OCI-LY3 (cell line): ENCODE results near the gene FRMD4A.

Experiments used
- H2AFZ ChIP-seq: fragments of 200-600, 300-600 bp; shearing (Covaris generic); 2 replicates; pipeline ENCODE4 v1.6.0; 2014; ENCODE audit warnings: antibody characterized with exemption, low read depth, low read length
- H3K27ac ChIP-seq: fragments of 200-600, 300-600 bp; sonication (generic); 2 replicates; pipeline ENCODE4 v1.5.1; 2014; ENCODE audit warnings: mild to moderate bottlenecking, low read length, moderate library complexity, mixed read lengths
- H3K27me3 ChIP-seq: fragments of 200-600, 300-600 bp; sonication (generic); 2 replicates; pipeline ENCODE4 v1.6.1; 2014; ENCODE audit warnings: low read depth, low read length, mixed read lengths
- H3K36me3 ChIP-seq: fragments of 200-600, 300-600 bp; sonication (generic); replicated peaks from 2 replicates; pipeline ENCODE3; 2014; ENCODE audit warnings: low read depth, low read length, mixed read lengths
- H3K4me1 ChIP-seq: fragments of 300-600, 200-600 bp; sonication (generic); 2 replicates; pipeline ENCODE4 v1.6.1; 2014; ENCODE audit warnings: low read length, mixed read lengths
- H3K4me2 ChIP-seq: fragments of 200-600, 300-600 bp; sonication (generic); 2 replicates; pipeline ENCODE4 v1.6.1; 2014; ENCODE audit warnings: low read length, mixed read lengths
- H3K4me3 ChIP-seq: fragments of 300-600, 200-600 bp; sonication (generic); 2 replicates; pipeline ENCODE4 v1.5.1; 2014; ENCODE audit warnings: antibody characterized with exemption, mild to moderate bottlenecking, low read length, moderate library complexity
- H3K79me2 ChIP-seq: fragments of 300-600, 200-600 bp; shearing (Covaris generic); 2 replicates; pipeline ENCODE4 v1.6.1; 2014; ENCODE audit warnings: mild to moderate bottlenecking, low read length, mixed read lengths
- H3K9ac ChIP-seq: fragments of 300-600, 200-600 bp; shearing (Covaris generic); 2 replicates; pipeline ENCODE4 v1.6.0; 2014; ENCODE audit warnings: mild to moderate bottlenecking, low read length, moderate library complexity
- H3K9me3 ChIP-seq: fragments of 200-600, 300-600 bp; shearing (Covaris generic); 2 replicates; pipeline ENCODE4 v1.6.1; 2014; ENCODE audit warnings: low read length, mixed read lengths; ENCODE audit not compliant: insufficient read depth
- H4K20me1 ChIP-seq: fragments of 200-600, 300-600 bp; sonication (generic); 2 replicates; pipeline ENCODE4 v1.6.1; 2016; ENCODE audit warnings: low read length, mixed read lengths; ENCODE audit not compliant: insufficient read depth
- CTCF ChIP-seq: fragments of 200-600, 300-600 bp; sonication (generic); IDR thresholded peaks from 2 replicates; pipeline ENCODE4 v1.5.1; 2014; ENCODE audit warnings: antibody characterized with exemption, low read length, low read depth
- EZH2phosphoT487 ChIP-seq: fragments of 200-600 bp; shearing (Covaris generic); IDR thresholded peaks from 2 replicates; pipeline ENCODE4 v1.6.1; 2018; ENCODE audit warnings: antibody characterized with exemption, mixed run types, low read depth

Gene FRMD4A

GRCh38 chr10:13815756-13816155 lies 515.0 kb downstream of the FRMD4A start:
- no peaks in the 10 kb centered on the region for H4K20me1 ChIP-seq
- no peaks in the 10 kb centered on the region for H3K36me3 ChIP-seq
- no peaks in the 10 kb centered on the region for H3K9me3 ChIP-seq
- peaks cover 4% of the 10 kb centered on the region; the same call in 1 of the 2 replicates for H3K4me1 ChIP-seq
- no peak overlapping the region for H2AFZ ChIP-seq
- H3K9ac ChIP-seq: no peak overlapping the region
- TF ChIP-seq CTCF: no peak
- no peak for TF ChIP-seq EZH2phosphoT487
- H3K4me2 ChIP-seq: no peak overlapping the region
- no peak overlapping the region for H3K27ac ChIP-seq
- no peak overlapping the region for H3K4me3 ChIP-seq
- H3K27me3 ChIP-seq: no peaks in the 10 kb centered on the region; the same call in 1 of the 2 replicates
- no peaks in the 10 kb centered on the region for H3K79me2 ChIP-seq

- Histone ChIP-seq H3K9me3 (no peaks in the 10 kb centered on the region), H3K4me1 (peaks cover 22% of the 10 kb centered on the region), H3K4me3 (no peak overlapping the region), H3K36me3 (no peaks in the 10 kb centered on the region), H3K27me3 (no peaks in the 10 kb centered on the region; the same call in 1 of the 2 replicates), H4K20me1 (no peaks in the 10 kb centered on the region), H3K4me2 (no peak overlapping the region), H3K9ac (no peak overlapping the region), H3K79me2 (no peaks in the 10 kb centered on the region), H3K27ac (no peak overlapping the region), H2AFZ (no peak overlapping the region)
- no peak for TF ChIP-seq EZH2phosphoT487
- no peak for TF ChIP-seq CTCF
Observed at GRCh38 chr10:13813550-13813949, 517.2 kb downstream of the FRMD4A start.

GRCh38 chr10:13812804-13813203 lies 517.9 kb downstream of the FRMD4A start:
- H4K20me1 ChIP-seq: no peaks in the 10 kb centered on the region
- H3K27ac ChIP-seq: no peak overlapping the region
- H3K79me2 ChIP-seq: no peaks in the 10 kb centered on the region
- no peak overlapping the region for H3K4me3 ChIP-seq
- no peak for TF ChIP-seq EZH2phosphoT487
- TF ChIP-seq CTCF: no peak
- peaks cover 30% of the 10 kb centered on the region for H3K4me1 ChIP-seq
- no peak overlapping the region for H2AFZ ChIP-seq
- no peak overlapping the region for H3K9ac ChIP-seq
- no peaks in the 10 kb centered on the region; the same call in 1 of the 2 replicates for H3K27me3 ChIP-seq
- no peaks in the 10 kb centered on the region for H3K36me3 ChIP-seq
- no peak overlapping the region for H3K4me2 ChIP-seq
- H3K9me3 ChIP-seq: no peaks in the 10 kb centered on the region

GRCh38 chr10:13810568-13810967 lies 520.2 kb downstream of the FRMD4A start:
- no peak overlapping the region for H3K9ac ChIP-seq

More at GRCh38 chr10:13810568-13810967, 520.2 kb downstream of the FRMD4A start:
- Histone ChIP-seq H3K9me3 (no peaks in the 10 kb centered on the region), H3K4me2 (0 out of 2 replicates have a peak overlapping the region, but pooled peaks have one; percentile 46), H3K36me3 (no peaks in the 10 kb centered on the region), H3K4me3 (no peak overlapping the region), H2AFZ (no peak overlapping the region), H4K20me1 (no peaks in the 10 kb centered on the region), H3K4me1 (peaks cover 52% of the 10 kb centered on the region), H3K27me3 (peaks cover 4% of the 10 kb centered on the region; the same call in 1 of the 2 replicates), H3K27ac (no peak overlapping the region), H3K79me2 (no peaks in the 10 kb centered on the region)
- TF ChIP-seq CTCF (no peak), EZH2phosphoT487 (no peak)
